Ascending aorta (tissue), 2 donors: ENCODE measurements around the gene LCE1A. TPM values are rescaled to one million over a fixed set of nuclear protein-coding genes. Genes with fewer than 3 reads are reported as not detected.
A peak's percentile ranks its signal among the peaks of the same experiment; 100 is the strongest.

Experiments
- DNase-seq, 2 donors: peaks; one replicate each; pipeline ENCODE4 v3.0.0-alpha.2; 2019; ENCODE audit warnings: low spot score in 2 of 2
- H3K27ac ChIP-seq, 2 donors: fragments of 200-600 bp; sonication (generic); one replicate each; pipeline ENCODE4 v1.5.1; 2016 to 2017; ENCODE audit warnings: mild to moderate bottlenecking in 1 of 2
- H3K27me3 ChIP-seq: fragments of 200-600 bp; sonication (generic); one replicate; pipeline ENCODE4 v1.5.1; 2017
- H3K36me3 ChIP-seq, 2 donors: fragments of 200-600 bp; sonication (generic); one replicate each; pipeline ENCODE4 v1.5.1; 2016
- H3K4me1 ChIP-seq, 2 donors: fragments of 200-600 bp; sonication (generic); one replicate each; pipeline ENCODE4 v1.5.1; 2016 to 2017; ENCODE audit warnings: mild to moderate bottlenecking in 1 of 2
- H3K4me3 ChIP-seq, 2 donors: fragments of 200-600 bp; sonication (generic); one replicate each; pipeline ENCODE4 v1.5.1; 2016 to 2017; ENCODE audit warnings: mild to moderate bottlenecking in 1 of 2
- H3K9me3 ChIP-seq, 2 donors: fragments of 200-600 bp; sonication (generic); one replicate each; pipeline ENCODE4 v1.5.1; 2016
- intact Hi-C: fragments of 100-400 bp; cut with DNase I; formaldehyde crosslinking; loops from one replicate; pipeline ENCODE4 v1.15.1; 2023
- total RNA-seq: library from RNA; depleted of rRNA; stranded (reverse); fragments of >200 nt; gene quantifications from one replicate; pipeline ENCODE4 v1.1.0, GENCODE V29; 2016
- TF ChIP-seq, protein P1 (sequence below), 3 experiments: fragments of 200-600 bp in 2 of 3; fragments of 450-650 bp in 1 of 3; sonication (generic) in 2 of 3; IDR thresholded peaks; one replicate each; pipeline ENCODE4 v1.5.1; 2016 to 2019; ENCODE audit warnings: antibody characterized with exemption in 3 of 3, mild to moderate bottlenecking in 1 of 3, moderate library complexity in 1 of 3

The LCE1A gene
- total RNA-seq, 1 donor from 2014 or later = not detected

- no peaks in the 10 kb centered on the region for H3K9me3 ChIP-seq
- DNase-seq = peak in 1 of 2 donors; percentile 69
- intact Hi-C loops = loop anchor here (2.0 kb wide), 1 partner anchor 57 kb away; no protein-coding TSS in a partner anchor
- TF ChIP-seq, protein P1, sequence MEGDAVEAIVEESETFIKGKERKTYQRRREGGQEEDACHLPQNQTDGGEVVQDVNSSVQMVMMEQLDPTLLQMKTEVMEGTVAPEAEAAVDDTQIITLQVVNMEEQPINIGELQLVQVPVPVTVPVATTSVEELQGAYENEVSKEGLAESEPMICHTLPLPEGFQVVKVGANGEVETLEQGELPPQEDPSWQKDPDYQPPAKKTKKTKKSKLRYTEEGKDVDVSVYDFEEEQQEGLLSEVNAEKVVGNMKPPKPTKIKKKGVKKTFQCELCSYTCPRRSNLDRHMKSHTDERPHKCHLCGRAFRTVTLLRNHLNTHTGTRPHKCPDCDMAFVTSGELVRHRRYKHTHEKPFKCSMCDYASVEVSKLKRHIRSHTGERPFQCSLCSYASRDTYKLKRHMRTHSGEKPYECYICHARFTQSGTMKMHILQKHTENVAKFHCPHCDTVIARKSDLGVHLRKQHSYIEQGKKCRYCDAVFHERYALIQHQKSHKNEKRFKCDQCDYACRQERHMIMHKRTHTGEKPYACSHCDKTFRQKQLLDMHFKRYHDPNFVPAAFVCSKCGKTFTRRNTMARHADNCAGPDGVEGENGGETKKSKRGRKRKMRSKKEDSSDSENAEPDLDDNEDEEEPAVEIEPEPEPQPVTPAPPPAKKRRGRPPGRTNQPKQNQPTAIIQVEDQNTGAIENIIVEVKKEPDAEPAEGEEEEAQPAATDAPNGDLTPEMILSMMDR (IDR thresholded peaks at IDR 0.05) = peak; percentile 36 to 77 (median 73)
- H3K4me1 ChIP-seq = no peaks in the 10 kb centered on the region
- H3K4me3 ChIP-seq = no peak overlapping the region
- H3K27ac ChIP-seq = no peak overlapping the region
- H3K27me3 ChIP-seq = no peaks in the 10 kb centered on the region
- no peaks in the 10 kb centered on the region for H3K36me3 ChIP-seq
These were observed 42.6 kb downstream of the LCE1A start for GRCh38 chr1:152869808-152870419.

DNA sequence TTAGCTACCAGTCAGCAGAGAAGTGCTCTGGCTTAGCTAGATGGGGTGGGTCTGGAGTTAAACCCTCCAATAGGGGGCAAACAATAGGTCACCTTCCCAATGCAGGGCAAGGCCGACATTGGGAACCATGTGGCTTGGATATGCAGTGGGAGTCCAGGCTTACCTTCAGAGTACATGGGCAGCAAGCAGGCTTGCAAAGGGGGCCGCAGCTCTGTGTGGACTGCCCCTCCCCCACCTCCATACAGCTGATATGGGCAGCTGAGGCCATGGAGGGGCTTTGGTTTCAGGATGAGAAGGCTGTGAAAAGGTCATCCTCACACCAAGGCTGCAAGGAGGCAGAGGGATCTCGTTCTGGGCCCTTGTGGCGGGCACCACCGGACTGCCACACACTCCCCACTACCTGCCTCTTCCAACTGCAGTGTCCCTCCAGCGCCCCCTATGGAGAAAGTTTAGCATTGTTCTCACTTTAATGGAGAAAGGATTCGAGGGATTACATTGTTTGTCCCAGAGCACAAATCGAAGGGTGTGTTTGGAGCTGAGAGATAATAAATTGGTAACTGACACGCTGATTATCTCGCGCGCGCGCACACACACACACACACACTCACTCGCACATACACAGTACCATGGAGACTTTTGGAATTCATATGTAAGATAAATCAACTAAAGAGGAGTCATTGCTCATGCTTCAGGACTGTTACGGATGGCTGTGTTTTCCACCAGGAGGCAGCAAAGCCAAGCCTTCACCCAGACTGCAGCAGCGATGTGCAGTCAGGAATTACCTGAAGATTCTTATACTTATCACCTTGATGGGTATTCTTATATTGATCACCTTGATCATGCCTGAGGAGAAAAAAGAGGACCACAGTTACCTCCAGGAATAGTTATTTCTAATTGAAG lies 43.8 kb downstream of the LCE1A start:
- Histone ChIP-seq H3K27me3 (no peaks in the 10 kb centered on the region), H3K4me1 (no peaks in the 10 kb centered on the region), H3K4me3 (no peak overlapping the region), H3K36me3 (no peaks in the 10 kb centered on the region), H3K27ac (no peak overlapping the region), H3K9me3 (no peaks in the 10 kb centered on the region)
- DNase-seq = no peak
- intact Hi-C loops = loop anchor here (2.0 kb wide), 1 partner anchor 56 kb away; no protein-coding TSS in a partner anchor
- TF ChIP-seq, protein P1 (IDR thresholded peaks at IDR 0.05) = peak in 1 of 3 experiments; percentile 20

GRCh38 chr1:152871731-152872126 lies 44.5 kb downstream of the LCE1A start:
- Histone ChIP-seq H3K36me3 (no peaks in the 10 kb centered on the region), H3K9me3 (no peaks in the 10 kb centered on the region), H3K4me1 (no peaks in the 10 kb centered on the region), H3K27ac (no peak overlapping the region), H3K27me3 (no peaks in the 10 kb centered on the region), H3K4me3 (no peak overlapping the region)
- intact Hi-C loops = loop anchor here (2.0 kb wide), 1 partner anchor 55 kb away; no protein-coding TSS in a partner anchor
- TF ChIP-seq, protein P1 (IDR thresholded peaks at IDR 0.05) = no peak
- DNase-seq = no peak

DNA sequence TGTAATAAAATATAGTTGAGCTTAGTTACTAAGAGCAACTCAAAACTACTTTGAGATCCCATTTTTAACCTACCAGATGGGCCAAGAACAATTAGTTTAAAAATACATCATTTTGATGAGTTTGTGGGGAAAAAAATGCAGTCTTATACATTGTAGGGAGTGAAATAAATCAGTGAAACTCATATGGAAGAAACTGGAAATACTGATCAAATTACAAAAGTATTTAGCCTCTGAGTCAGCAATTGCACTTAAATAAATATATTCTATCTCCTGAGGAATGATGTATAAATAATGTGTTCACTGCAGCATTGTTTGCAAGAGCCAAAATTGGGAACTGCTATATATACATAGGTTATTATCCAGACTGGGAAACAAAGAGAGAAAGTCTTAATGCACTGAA lies 46.2 kb downstream of the LCE1A start:
- Histone ChIP-seq H3K27me3 (no peaks in the 10 kb centered on the region), H3K9me3 (no peaks in the 10 kb centered on the region), H3K27ac (no peak overlapping the region), H3K36me3 (no peaks in the 10 kb centered on the region), H3K4me1 (no peaks in the 10 kb centered on the region), H3K4me3 (no peak overlapping the region)
- intact Hi-C loops = no loop called here
- no peak for DNase-seq
- TF ChIP-seq, protein P1 (IDR thresholded peaks at IDR 0.05) = no peak

- Histone ChIP-seq H3K4me3 (no peak overlapping the region), H3K4me1 (no peaks in the 10 kb centered on the region), H3K27me3 (no peaks in the 10 kb centered on the region), H3K36me3 (no peaks in the 10 kb centered on the region), H3K27ac (no peak overlapping the region), H3K9me3 (no peaks in the 10 kb centered on the region)
- intact Hi-C loops = no loop called here
- TF ChIP-seq, protein P1 (IDR thresholded peaks at IDR 0.05) = no peak
- no peak for DNase-seq
These were observed 49.6 kb downstream of the LCE1A start for GRCh38 chr1:152876827-152877226.

Other genes with a start within 250 kb of the LCE1A start
- not detected for gene LCE3D, start 247.0 kb upstream of the LCE1A start, total RNA-seq
- not detected for gene LCE3C, start 227.2 kb upstream of the LCE1A start, total RNA-seq
- not detected for gene LCE3B, start 213.7 kb upstream of the LCE1A start, total RNA-seq
- gene LCE3A, start 204.4 kb upstream of the LCE1A start, total RNA-seq = not detected
- gene LCE2D, start 164.1 kb upstream of the LCE1A start, total RNA-seq = not detected
- gene LCE2C, start 152.2 kb upstream of the LCE1A start, total RNA-seq = not detected
- gene LCE2B, start 141.3 kb upstream of the LCE1A start, total RNA-seq = not detected
- not detected for gene LCE2A, start 129.1 kb upstream of the LCE1A start, total RNA-seq
- not detected for gene LCE4A, start 119.3 kb upstream of the LCE1A start, total RNA-seq
- gene KPRP, start 69.4 kb upstream of the LCE1A start, total RNA-seq = not detected
- not detected for gene LCE1F, start 52.3 kb upstream of the LCE1A start, total RNA-seq
- gene LCE1E, start 41.2 kb upstream of the LCE1A start, total RNA-seq = not detected
- not detected for gene LCE1D, start 30.8 kb upstream of the LCE1A start, total RNA-seq
- gene LCE1C, start 20.8 kb upstream of the LCE1A start, total RNA-seq = not detected
- gene LCE1B, start 15.5 kb upstream of the LCE1A start, total RNA-seq = not detected
- not detected for gene LCE6A, start 15.4 kb downstream of the LCE1A start, total RNA-seq
- not detected for gene LCE7A, start 32.5 kb downstream of the LCE1A start, total RNA-seq
- gene SMCP, start 50.8 kb downstream of the LCE1A start, total RNA-seq = not detected
- gene IVL, start 81.1 kb downstream of the LCE1A start, total RNA-seq = not detected
- not detected for gene SPRR5, start 119.7 kb downstream of the LCE1A start, total RNA-seq
- not detected for gene SPRR4, start 143.2 kb downstream of the LCE1A start, total RNA-seq
- not detected for gene SPRR1A, start 156.6 kb downstream of the LCE1A start, total RNA-seq
- 0.53 TPM for gene SPRR3, start 174.3 kb downstream of the LCE1A start, total RNA-seq
- not detected for gene SPRR1B, start 203.7 kb downstream of the LCE1A start, total RNA-seq
- gene SPRR2D, start 213.6 kb downstream of the LCE1A start, total RNA-seq = not detected
- not detected for gene SPRR2A, start 230.0 kb downstream of the LCE1A start, total RNA-seq
- gene SPRR2B, start 244.1 kb downstream of the LCE1A start, total RNA-seq = not detected